Neural cell (in vitro differentiated cells): ENCODE measurements around the gene DUS3L.

Experiments
- CTCF ChIP-seq: fragments of 450-650 bp; IDR thresholded peaks from 2 replicates; pipeline ENCODE4 v1.5.1; 2014; ENCODE audit warnings: antibody characterized with exemption, mild to moderate bottlenecking, moderate library complexity; ENCODE audit not compliant: poor library complexity, severe bottlenecking
- EP300 ChIP-seq: fragments of 450-650 bp; conservative IDR thresholded peaks from 2 replicates; pipeline ENCODE4 v1.6.1; 2014; ENCODE audit warnings: antibody characterized with exemption, mild to moderate bottlenecking, moderate library complexity; ENCODE audit not compliant: poor library complexity, severe bottlenecking
- EZH2 ChIP-seq: fragments of 200-600, 300-800 bp; shearing (Covaris generic), sonication (generic); IDR thresholded peaks from 2 replicates; pipeline ENCODE4 v1.6.1; 2014; ENCODE audit warnings: antibody characterized with exemption, low read length, borderline replicate concordance, mild to moderate bottlenecking; ENCODE audit not compliant: insufficient read depth, poor library complexity, severe bottlenecking
- MXI1 ChIP-seq: fragments of 450-650 bp; conservative IDR thresholded peaks from 2 replicates; pipeline ENCODE4 v1.6.1; 2014; ENCODE audit warnings: antibody characterized with exemption, mild to moderate bottlenecking; ENCODE audit not compliant: poor library complexity, severe bottlenecking
- POLR2AphosphoS5 ChIP-seq: IDR thresholded peaks from 2 replicates; pipeline ENCODE4 v1.6.1; 2012
- RAD21 ChIP-seq: fragments of 450-650 bp; conservative IDR thresholded peaks from 2 replicates; pipeline ENCODE4 v1.6.1; 2014; ENCODE audit warnings: antibody characterized with exemption, mild to moderate bottlenecking, moderate library complexity
- REST ChIP-seq: IDR thresholded peaks from 2 replicates; pipeline ENCODE4 v1.6.1; 2012; ENCODE audit warnings: borderline replicate concordance
- SMC3 ChIP-seq: fragments of 450-650 bp; conservative IDR thresholded peaks from 2 replicates; pipeline ENCODE4 v1.6.1; 2014; ENCODE audit warnings: antibody characterized with exemption, mild to moderate bottlenecking, moderate library complexity; ENCODE audit not compliant: poor library complexity
- TAF1 ChIP-seq: IDR thresholded peaks from 2 replicates; pipeline ENCODE4 v1.6.1; 2012; ENCODE audit warnings: low read depth

GRCh38 chr19:5839065-5840017, 48.4 kb upstream of the DUS3L start, which contains the start of gene FUT6:
- TF ChIP-seq EP300 (no peak), REST (no peak), CTCF (no peak), MXI1 (no peak), POLR2AphosphoS5 (no peak), EZH2 (no peak), TAF1 (no peak), SMC3 (no peak), RAD21 (no peak)
